Right lobe of liver (tissue), 6 donors: Measurements from ENCODE around the gene POU3F2. TPM values are rescaled to one million over a fixed set of nuclear protein-coding genes. Genes with fewer than 3 reads are reported as not detected.

Experiments
- ATAC-seq, 4 donors: fragments of 200-7000 bp; cut with Tn5 transposase; one replicate each; pipeline ENCODE4 v1.9.1; 2020; ENCODE audit warnings: mild to moderate bottlenecking in 4 of 4, moderate library complexity in 4 of 4
- DNase-seq, 3 donors: peaks; one replicate each; pipeline ENCODE4 v3.0.0-alpha.2; 2020
- H3K27ac ChIP-seq, 3 donors: fragments of 200-600 bp; one replicate each; pipeline ENCODE4 v1.8.0; 2022
- H3K27me3 ChIP-seq, 2 donors: fragments of 200-600 bp; one replicate each; pipeline ENCODE4 v1.8.0; 2022
- H3K36me3 ChIP-seq, 4 donors: fragments of 200-600 bp; sonication (generic) in 1 of 4; one replicate each; pipeline versions ENCODE4 v1.5.1 to v1.8.0; 2017 to 2022; ENCODE audit warnings: control low read depth in 1 of 4
- H3K4me1 ChIP-seq, 4 donors: fragments of 200-600 bp; sonication (generic) in 1 of 4; one replicate each; pipeline versions ENCODE4 v1.5.1 to v1.8.0; 2017 to 2022; ENCODE audit warnings: control low read depth in 1 of 4
- H3K4me3 ChIP-seq, 3 donors: fragments of 200-600 bp; one replicate each; pipeline ENCODE4 v1.8.0; 2022
- H3K9me3 ChIP-seq, 4 donors: fragments of 200-600 bp; sonication (generic) in 1 of 4; one replicate each; pipeline versions ENCODE4 v1.5.1 to v1.8.0; 2017 to 2022; ENCODE audit warnings: control low read depth in 1 of 4
- POLR2A ChIP-seq: fragments of 450-650 bp; IDR thresholded peaks from one replicate; pipeline ENCODE4 v1.6.1; 2017; ENCODE audit warnings: antibody characterized with exemption, mild to moderate bottlenecking
- WGBS: methylation state at CpG from one replicate; pipeline ENCODE4 v1.1.6; 2018; ENCODE audit warnings: low coverage, low lambda C conversion rate; ENCODE audit not compliant: insufficient coverage; ENCODE audit errors: missing lambda C conversion rate; 5-methylcytosine and 5-hydroxymethylcytosine counted together
- intact Hi-C, 2 donors: fragments of 100-400 bp; cut with DNase I; formaldehyde crosslinking; loops; one replicate each; pipeline versions ENCODE4 v1.11.2 to v1.14.1; 2022
- total RNA-seq, 6 experiments: library from RNA; depleted of rRNA in 2 of 6; stranded (reverse); fragments of >200 nt in 2 of 6; fragmentation: NEBNext Ultra II Directional in 3 of 6; extraction: Animal tissue kit (Norgen Biotek cat#: 25700) in 3 of 6; gene quantifications; one replicate each; pipeline versions ENCODE4 v1.1.0 to v1.2.4, GENCODE V29; 2016 to 2023
- TF ChIP-seq, protein P1 (sequence below), 4 donors: fragments of 200-600 bp in 3 of 4; fragments of 450-650 bp in 1 of 4; IDR thresholded peaks; one replicate each; pipeline versions ENCODE4 v1.5.1 to v1.8.0; 2016 to 2022; ENCODE audit warnings: antibody characterized with exemption in 4 of 4, mild to moderate bottlenecking in 2 of 4
- donor health status: DM: no; HTN: yes; CAD: no.
- donor health status: DM: no; HTN: no; CAD: no.
- donor health status: DM: no; HTN: no; CAD: no.
- donor health status: DM: no; HTN: yes; CAD: no.
- donor health status: DM: no; HTN: yes; CAD: no.

The POU3F2 gene
- total RNA-seq, 6 experiments from 2014 or later = not detected

DNA sequence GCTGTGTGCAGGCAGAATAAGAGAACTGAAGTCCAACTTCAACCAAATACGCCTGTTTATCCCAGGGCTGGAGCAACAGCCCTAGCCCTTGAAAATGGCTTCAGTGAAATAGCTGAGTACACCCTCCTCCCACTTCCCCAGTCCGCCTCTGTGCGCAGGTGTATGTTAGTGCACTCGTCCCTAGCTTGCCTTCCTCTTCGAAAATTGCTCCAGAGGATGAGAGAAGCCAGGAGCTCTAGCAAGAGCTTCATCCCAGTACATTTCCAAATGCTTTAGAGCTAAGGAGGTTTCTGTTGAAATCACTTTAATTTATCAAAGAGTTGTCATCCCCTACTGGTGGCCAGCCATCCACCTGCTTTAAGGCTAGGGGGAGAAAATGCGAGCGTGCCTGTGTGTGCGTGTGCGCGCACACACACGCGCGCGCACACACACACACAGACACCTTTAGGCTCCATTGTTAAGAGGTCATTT is 5.4 kb upstream of the POU3F2 start:
- DNase-seq (no peak), ATAC-seq (no peak)
- intact Hi-C loops = no loop called here
- TF ChIP-seq, protein P1, sequence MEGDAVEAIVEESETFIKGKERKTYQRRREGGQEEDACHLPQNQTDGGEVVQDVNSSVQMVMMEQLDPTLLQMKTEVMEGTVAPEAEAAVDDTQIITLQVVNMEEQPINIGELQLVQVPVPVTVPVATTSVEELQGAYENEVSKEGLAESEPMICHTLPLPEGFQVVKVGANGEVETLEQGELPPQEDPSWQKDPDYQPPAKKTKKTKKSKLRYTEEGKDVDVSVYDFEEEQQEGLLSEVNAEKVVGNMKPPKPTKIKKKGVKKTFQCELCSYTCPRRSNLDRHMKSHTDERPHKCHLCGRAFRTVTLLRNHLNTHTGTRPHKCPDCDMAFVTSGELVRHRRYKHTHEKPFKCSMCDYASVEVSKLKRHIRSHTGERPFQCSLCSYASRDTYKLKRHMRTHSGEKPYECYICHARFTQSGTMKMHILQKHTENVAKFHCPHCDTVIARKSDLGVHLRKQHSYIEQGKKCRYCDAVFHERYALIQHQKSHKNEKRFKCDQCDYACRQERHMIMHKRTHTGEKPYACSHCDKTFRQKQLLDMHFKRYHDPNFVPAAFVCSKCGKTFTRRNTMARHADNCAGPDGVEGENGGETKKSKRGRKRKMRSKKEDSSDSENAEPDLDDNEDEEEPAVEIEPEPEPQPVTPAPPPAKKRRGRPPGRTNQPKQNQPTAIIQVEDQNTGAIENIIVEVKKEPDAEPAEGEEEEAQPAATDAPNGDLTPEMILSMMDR (IDR thresholded peaks at IDR 0.05) = no peak
- no peak for TF ChIP-seq POLR2A
- no peak overlapping the region for H3K4me3 ChIP-seq
- H3K27ac ChIP-seq = no peak overlapping the region
- H3K9me3 ChIP-seq = no peaks in the 10 kb centered on the region
- H3K4me1 ChIP-seq = peaks cover 0 to 39% (median 8%) of the 10 kb centered on the region in 4 donors
- WGBS = 5% methylated on average over 14 of the region's 14 CpGs
- no peaks in the 10 kb centered on the region for H3K36me3 ChIP-seq
- H3K27me3 ChIP-seq = peaks cover 6 to 68% of the 10 kb centered on the region in 2 donors

DNA sequence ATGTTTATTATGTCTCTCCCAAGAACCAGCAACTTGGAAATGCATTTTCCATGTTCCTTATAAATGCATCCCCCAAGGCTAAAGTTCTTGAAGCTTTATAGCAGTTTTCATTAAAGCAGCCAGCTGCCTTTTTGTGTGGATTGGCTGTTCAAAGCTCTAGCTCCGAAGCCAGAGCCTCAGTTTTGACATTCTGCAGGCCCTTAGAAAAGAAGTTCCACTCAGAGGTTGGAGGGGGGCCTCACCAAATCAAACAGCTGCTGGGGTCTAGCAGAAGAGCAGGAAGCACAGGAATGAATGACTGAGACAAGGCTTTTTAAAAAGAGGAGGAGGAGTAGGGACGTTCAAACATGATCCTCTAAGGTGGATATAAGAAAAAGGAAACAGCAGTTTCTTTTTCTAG is 4.2 kb upstream of the POU3F2 start:
- H3K4me1 ChIP-seq = peaks cover 0 to 40% (median 8%) of the 10 kb centered on the region in 4 donors
- DNase-seq (no peak), ATAC-seq (no peak)
- WGBS = 7% methylated on average over 2 of the region's 2 CpGs
- no peak overlapping the region for H3K4me3 ChIP-seq
- H3K27ac ChIP-seq = no peak overlapping the region
- H3K36me3 ChIP-seq = no peaks in the 10 kb centered on the region
- intact Hi-C loops = no loop called here
- H3K9me3 ChIP-seq = no peaks in the 10 kb centered on the region
- no peak for TF ChIP-seq POLR2A
- TF ChIP-seq, protein P1 (IDR thresholded peaks at IDR 0.05) = no peak
- H3K27me3 ChIP-seq = peaks cover 6 to 65% of the 10 kb centered on the region in 2 donors

DNA sequence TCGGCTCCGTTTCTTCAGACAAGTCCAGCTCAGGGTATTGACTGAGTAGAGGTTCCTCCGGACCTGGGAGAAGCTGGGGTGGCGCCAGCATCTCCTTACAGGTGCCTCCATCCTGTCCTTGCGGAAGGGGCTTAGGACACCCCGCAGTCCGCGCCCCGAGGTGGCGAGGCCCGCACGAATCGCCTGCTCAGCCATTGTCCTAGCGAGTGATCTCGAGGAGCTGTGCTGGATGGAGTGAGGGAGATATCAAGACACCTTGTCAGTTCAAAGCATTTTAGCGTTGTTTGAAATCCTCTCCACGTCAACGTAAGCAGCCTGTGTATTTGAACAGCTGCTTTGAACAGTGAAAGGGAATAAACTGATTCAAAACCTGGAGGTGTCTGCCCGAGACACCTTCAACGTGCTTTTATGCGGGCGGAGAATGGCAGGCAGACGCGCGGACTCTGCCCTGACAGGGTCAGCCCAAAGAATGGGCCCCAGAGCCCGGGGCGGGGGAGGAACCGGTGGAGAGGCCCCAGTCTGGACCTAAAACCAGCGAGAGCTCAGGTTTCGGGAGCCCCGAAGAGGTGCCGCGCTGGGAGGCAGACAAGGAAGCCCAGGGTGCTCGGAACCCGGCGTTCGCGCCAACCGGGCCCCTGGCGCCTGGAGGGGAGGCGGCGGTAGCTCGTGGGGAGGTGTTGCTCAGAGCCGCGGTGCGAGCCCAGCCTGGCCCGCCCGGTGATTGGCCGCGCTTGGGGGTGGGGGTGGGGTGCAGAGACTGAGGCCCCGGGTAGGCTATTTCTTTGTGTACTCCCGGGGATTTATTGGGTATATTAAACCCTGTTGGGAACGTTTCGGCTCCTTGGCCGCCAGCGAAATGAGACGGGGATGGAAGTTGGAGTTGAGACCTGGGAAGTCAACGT is 3.1 kb upstream of the POU3F2 start:
- TF ChIP-seq, protein P1 (IDR thresholded peaks at IDR 0.05) = no peak
- TF ChIP-seq POLR2A = no peak
- H3K9me3 ChIP-seq = no peaks in the 10 kb centered on the region
- peaks cover 0 to 48% (median 8%) of the 10 kb centered on the region in 4 donors for H3K4me1 ChIP-seq
- 1% methylated on average over 13 of the region's 58 CpGs for WGBS
- H3K27me3 ChIP-seq = peaks cover 6 to 66% of the 10 kb centered on the region in 2 donors
- DNase-seq (no peak), ATAC-seq (no peak)
- H3K36me3 ChIP-seq = no peaks in the 10 kb centered on the region
- intact Hi-C loops = no loop called here
- H3K4me3 ChIP-seq = no peak overlapping the region
- no peak overlapping the region for H3K27ac ChIP-seq

GRCh38 chr6:98831959-98832283 is 2.5 kb upstream of the POU3F2 start:
- Histone ChIP-seq H3K27ac (no peak overlapping the region), H3K36me3 (no peaks in the 10 kb centered on the region), H3K4me3 (no peak overlapping the region), H3K9me3 (no peaks in the 10 kb centered on the region), H3K27me3 (peaks cover 6 to 68% of the 10 kb centered on the region in 2 donors), H3K4me1 (peaks cover 0 to 48% (median 9%) of the 10 kb centered on the region in 4 donors)
- DNase-seq (no peak), ATAC-seq (no peak)
- under 1% methylated on average over 11 of the region's 11 CpGs for WGBS
- intact Hi-C loops = no loop called here
- TF ChIP-seq, protein P1 (IDR thresholded peaks at IDR 0.05) = no peak
- no peak for TF ChIP-seq POLR2A
